Activated CD4-positive, alpha-beta T cell treated with anti-CD3 and anti-CD28 coated beads, Interleukin-2, amount 10 ng/mL, durations not matched to agents 24 days and 14 days (primary cell): Measurements from ENCODE around the gene PLS1. TPM values are rescaled to one million over a fixed set of nuclear protein-coding genes. Genes with fewer than 3 reads are reported as not detected.

Experiments used
- DNase-seq: peaks from one replicate; pipeline ENCODE4 v3.0.0; 2022
- H3K27ac Mint-ChIP-seq: one replicate; pipeline ENCODE4 v1.8.0; 2022; ENCODE audit warnings: mild to moderate bottlenecking, mixed read lengths
- H3K27me3 Mint-ChIP-seq: one replicate; pipeline ENCODE4 v1.8.0; 2022; ENCODE audit warnings: mixed read lengths
- H3K36me3 Mint-ChIP-seq: one replicate; pipeline ENCODE4 v1.8.0; 2022; ENCODE audit warnings: low read depth, mild to moderate bottlenecking, mixed read lengths
- H3K4me1 Mint-ChIP-seq: one replicate; pipeline ENCODE4 v1.8.0; 2021; ENCODE audit warnings: mixed read lengths
- H3K4me3 Mint-ChIP-seq: one replicate; pipeline ENCODE4 v1.8.0; 2022; ENCODE audit warnings: mild to moderate bottlenecking, moderate library complexity, mixed read lengths
- H3K9me3 Mint-ChIP-seq: one replicate; pipeline ENCODE4 v1.8.0; 2021; ENCODE audit warnings: mixed read lengths
- intact Hi-C: fragments of 100-400 bp; cut with micrococcal nuclease; formaldehyde crosslinking; loops from one replicate; pipeline ENCODE4 v1.15.1; 2023
- total RNA-seq: library from RNA; stranded (reverse); gene quantifications from 2 replicates; pipeline ENCODE4 v1.2.3, GENCODE V29; 2022

Gene PLS1
- total RNA-seq, 1 donor from 2014 or later, result 4.6 TPM

- no peak overlapping the region for H3K4me3 Mint-ChIP-seq
- H3K27me3 Mint-ChIP-seq, result peaks cover 3% of the 10 kb centered on the region
- no peak for DNase-seq
- intact Hi-C loops, result no loop called here
- H3K4me1 Mint-ChIP-seq, result no peaks in the 10 kb centered on the region
- no peak overlapping the region for H3K27ac Mint-ChIP-seq
- H3K36me3 Mint-ChIP-seq, result no peaks in the 10 kb centered on the region
- H3K9me3 Mint-ChIP-seq, result no peaks in the 10 kb centered on the region
These were observed 40.5 kb downstream of the PLS1 start for GRCh38 chr3:142636664-142637063.

- no peak for DNase-seq
- intact Hi-C loops, result no loop called here
- Mint-ChIP-seq H3K27me3 (peaks cover 2% of the 10 kb centered on the region), H3K36me3 (no peaks in the 10 kb centered on the region), H3K4me3 (no peak overlapping the region), H3K27ac (no peak overlapping the region), H3K9me3 (no peaks in the 10 kb centered on the region), H3K4me1 (no peaks in the 10 kb centered on the region)
These were observed 42.1 kb downstream of the PLS1 start for GRCh38 chr3:142638291-142638690.

- intact Hi-C loops, result no loop called here
- Mint-ChIP-seq H3K36me3 (no peaks in the 10 kb centered on the region), H3K4me1 (no peaks in the 10 kb centered on the region), H3K27me3 (no peaks in the 10 kb centered on the region), H3K4me3 (no peak overlapping the region), H3K27ac (no peak overlapping the region), H3K9me3 (no peaks in the 10 kb centered on the region)
- no peak for DNase-seq
These were observed 45.3 kb downstream of the PLS1 start for GRCh38 chr3:142641504-142641903.

- Mint-ChIP-seq H3K9me3 (no peaks in the 10 kb centered on the region), H3K36me3 (no peaks in the 10 kb centered on the region), H3K4me1 (no peaks in the 10 kb centered on the region), H3K27ac (no peak overlapping the region), H3K4me3 (no peak overlapping the region), H3K27me3 (no peaks in the 10 kb centered on the region)
- intact Hi-C loops, result no loop called here
- no peak for DNase-seq
These were observed 46.8 kb downstream of the PLS1 start for GRCh38 chr3:142642956-142643355.

GRCh38 chr3:142644502-142644901 lies 48.3 kb downstream of the PLS1 start:
- no peaks in the 10 kb centered on the region for H3K36me3 Mint-ChIP-seq
- intact Hi-C loops, result no loop called here
- H3K4me3 Mint-ChIP-seq, result no peak overlapping the region
- H3K9me3 Mint-ChIP-seq, result no peaks in the 10 kb centered on the region
- H3K27ac Mint-ChIP-seq, result no peak overlapping the region
- H3K4me1 Mint-ChIP-seq, result no peaks in the 10 kb centered on the region
- no peaks in the 10 kb centered on the region for H3K27me3 Mint-ChIP-seq
- DNase-seq, result no peak

- DNase-seq, result no peak
- Mint-ChIP-seq H3K27me3 (no peaks in the 10 kb centered on the region), H3K36me3 (no peaks in the 10 kb centered on the region), H3K4me1 (no peaks in the 10 kb centered on the region), H3K27ac (no peak overlapping the region), H3K9me3 (no peaks in the 10 kb centered on the region), H3K4me3 (no peak overlapping the region)
- intact Hi-C loops, result no loop called here
These were observed 49.1 kb downstream of the PLS1 start for GRCh38 chr3:142645236-142645793.

GRCh38 chr3:142646020-142646785 lies 50.0 kb downstream of the PLS1 start:
- Mint-ChIP-seq H3K9me3 (no peaks in the 10 kb centered on the region), H3K36me3 (no peaks in the 10 kb centered on the region), H3K4me1 (no peaks in the 10 kb centered on the region), H3K4me3 (no peak overlapping the region), H3K27ac (no peak overlapping the region), H3K27me3 (no peaks in the 10 kb centered on the region)
- no peak for DNase-seq
- intact Hi-C loops, result no loop called here

GRCh38 chr3:142647856-142648255 lies 51.7 kb downstream of the PLS1 start:
- no peaks in the 10 kb centered on the region for H3K27me3 Mint-ChIP-seq
- H3K27ac Mint-ChIP-seq, result peak overlapping the region; percentile 8
- intact Hi-C loops, result no loop called here
- no peaks in the 10 kb centered on the region for H3K4me1 Mint-ChIP-seq
- no peaks in the 10 kb centered on the region for H3K9me3 Mint-ChIP-seq
- H3K36me3 Mint-ChIP-seq, result no peaks in the 10 kb centered on the region
- DNase-seq, result no peak
- H3K4me3 Mint-ChIP-seq, result no peak overlapping the region

GRCh38 chr3:142648950-142649349 lies 52.8 kb downstream of the PLS1 start:
- Mint-ChIP-seq H3K9me3 (no peaks in the 10 kb centered on the region), H3K27me3 (no peaks in the 10 kb centered on the region), H3K4me3 (no peak overlapping the region), H3K4me1 (no peaks in the 10 kb centered on the region), H3K36me3 (no peaks in the 10 kb centered on the region), H3K27ac (no peak overlapping the region)
- intact Hi-C loops, result no loop called here
- no peak for DNase-seq

GRCh38 chr3:142650001-142650693 lies 54.0 kb downstream of the PLS1 start:
- no peak for DNase-seq
- Mint-ChIP-seq H3K4me3 (no peak overlapping the region), H3K27me3 (no peaks in the 10 kb centered on the region), H3K36me3 (no peaks in the 10 kb centered on the region), H3K9me3 (no peaks in the 10 kb centered on the region), H3K4me1 (no peaks in the 10 kb centered on the region), H3K27ac (no peak overlapping the region)
- intact Hi-C loops, result no loop called here

GRCh38 chr3:142651711-142652110 lies 55.5 kb downstream of the PLS1 start:
- Mint-ChIP-seq H3K4me3 (no peak overlapping the region), H3K4me1 (no peaks in the 10 kb centered on the region), H3K27ac (no peak overlapping the region), H3K27me3 (no peaks in the 10 kb centered on the region), H3K36me3 (no peaks in the 10 kb centered on the region), H3K9me3 (no peaks in the 10 kb centered on the region)
- DNase-seq, result no peak
- intact Hi-C loops, result no loop called here

GRCh38 chr3:142652826-142653292 lies 56.7 kb downstream of the PLS1 start:
- Mint-ChIP-seq H3K27me3 (no peaks in the 10 kb centered on the region), H3K36me3 (no peaks in the 10 kb centered on the region), H3K4me1 (no peaks in the 10 kb centered on the region), H3K27ac (no peak overlapping the region), H3K4me3 (no peak overlapping the region), H3K9me3 (no peaks in the 10 kb centered on the region)
- no peak for DNase-seq
- intact Hi-C loops, result no loop called here

- DNase-seq, result no peak
- H3K4me1 Mint-ChIP-seq, result no peaks in the 10 kb centered on the region
- intact Hi-C loops, result no loop called here
- H3K27ac Mint-ChIP-seq, result no peak overlapping the region
- no peaks in the 10 kb centered on the region for H3K36me3 Mint-ChIP-seq
- H3K4me3 Mint-ChIP-seq, result no peak overlapping the region
- no peaks in the 10 kb centered on the region for H3K9me3 Mint-ChIP-seq
- H3K27me3 Mint-ChIP-seq, result no peaks in the 10 kb centered on the region
These were observed 60.4 kb downstream of the PLS1 start for GRCh38 chr3:142656575-142656974.

- Mint-ChIP-seq H3K9me3 (no peaks in the 10 kb centered on the region), H3K36me3 (no peaks in the 10 kb centered on the region), H3K4me3 (no peak overlapping the region), H3K27me3 (no peaks in the 10 kb centered on the region), H3K27ac (no peak overlapping the region), H3K4me1 (no peaks in the 10 kb centered on the region)
- DNase-seq, result no peak
- intact Hi-C loops, result no loop called here
These were observed 60.8 kb downstream of the PLS1 start for GRCh38 chr3:142657033-142657432.
